Thyroid gland (tissue), 4 donors: ENCODE measurements around the gene CNTN1. TPM values are rescaled to one million over a fixed set of nuclear protein-coding genes. Genes with fewer than 3 reads are reported as not detected.

ENCODE experiments used
- DNase-seq, 2 donors: peaks; one replicate each; pipeline ENCODE4 v3.0.0-alpha.2; 2019
- H3K27ac ChIP-seq, 3 donors: fragments of 200-600 bp; sonication (generic); 1 replicate in 2 of 3; 2 replicates in 1 of 3; pipeline ENCODE4 v1.5.1; 2016 to 2019; ENCODE audit warnings: mild to moderate bottlenecking in 1 of 3, moderate library complexity in 1 of 3
- H3K27me3 ChIP-seq: fragments of 200-600 bp; sonication (generic); one replicate; pipeline ENCODE4 v1.5.1; 2019
- H3K36me3 ChIP-seq, 2 donors: fragments of 200-600 bp; sonication (generic); one replicate each; pipeline ENCODE4 v1.5.1; 2016 to 2019
- H3K4me1 ChIP-seq, 2 donors: fragments of 200-600 bp; sonication (generic); one replicate each; pipeline ENCODE4 v1.5.1; 2017 to 2019
- H3K4me3 ChIP-seq, 3 donors: fragments of 200-600 bp; sonication (generic); replicated peaks in 1 of 3; 1 replicate in 2 of 3; 2 replicates in 1 of 3; pipeline ENCODE4 v1.5.1; 2016; ENCODE audit warnings: mild to moderate bottlenecking in 1 of 3
- H3K9me3 ChIP-seq: fragments of 200-600 bp; sonication (generic); one replicate; pipeline ENCODE4 v1.5.1; 2017
- CTCF ChIP-seq, 6 experiments: fragments of 200-600 bp in 3 of 6; fragments of 450-650 bp in 3 of 6; sonication (generic) in 3 of 6; IDR thresholded peaks; one replicate each; pipeline ENCODE4 v1.5.1; 2016 to 2019; ENCODE audit warnings: antibody characterized with exemption in 6 of 6, mild to moderate bottlenecking in 2 of 6, inconsistent platforms in 1 of 6, moderate library complexity in 1 of 6
- POLR2A ChIP-seq, 2 donors: fragments of 450-650 bp; IDR thresholded peaks; one replicate each; pipeline ENCODE4 v1.6.1; 2017; ENCODE audit warnings: antibody characterized with exemption in 2 of 2, mild to moderate bottlenecking in 2 of 2, moderate library complexity in 1 of 2
- WGBS, 2 donors: methylation state at CpG; one replicate each; pipeline ENCODE4 v1.1.5; 2017; 5-methylcytosine and 5-hydroxymethylcytosine counted together
- intact Hi-C: fragments of 100-400 bp; cut with DNase I; formaldehyde crosslinking; loops from one replicate; pipeline ENCODE4 v1.15.1; 2023
- total RNA-seq, 4 donors: library from RNA; depleted of rRNA; stranded (reverse); fragments of >200 nt; gene quantifications; one replicate each; pipeline ENCODE4 v1.2.3, GENCODE V29; 2016

The CNTN1 gene
- total RNA-seq, 4 donors from 2014 or later: 1.9 to 2.7 (median 2.0) TPM

GRCh38 chr12:40999210-40999609, 307.0 kb downstream of the CNTN1 start:
- Histone ChIP-seq H3K36me3 (no peaks in the 10 kb centered on the region), H3K9me3 (no peaks in the 10 kb centered on the region), H3K27me3 (no peaks in the 10 kb centered on the region), H3K27ac (no peak overlapping the region), H3K4me1 (no peaks in the 10 kb centered on the region), H3K4me3 (no peak overlapping the region)
- WGBS, 2 donors: 81 to 82% methylated on average over 1 of the region's 1 CpG
- TF ChIP-seq POLR2A (IDR thresholded peaks at IDR 0.05) (no peak), CTCF (IDR thresholded peaks at IDR 0.05) (no peak)
- no peak for DNase-seq
- intact Hi-C loops: no loop called here

DNA sequence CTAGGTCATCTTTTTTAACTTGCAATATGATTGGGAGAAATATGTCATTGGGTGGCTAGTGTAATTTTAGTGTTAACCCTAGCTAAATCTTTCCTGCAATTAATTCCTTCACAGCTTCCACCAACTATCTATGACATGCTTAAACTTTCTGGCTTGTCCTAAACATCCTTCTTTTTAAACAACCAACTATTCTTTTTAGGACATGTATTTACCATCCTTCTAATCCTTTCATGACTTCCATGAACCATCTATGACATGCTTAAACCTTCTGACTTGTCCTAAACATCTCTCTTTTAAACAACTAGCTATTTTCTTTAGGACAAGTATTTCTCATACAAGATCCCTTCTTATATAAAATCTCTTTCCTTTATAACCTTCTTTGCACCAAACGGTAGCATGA, 316.2 kb downstream of the CNTN1 start:
- intact Hi-C loops: no loop called here
- Histone ChIP-seq H3K4me1 (no peaks in the 10 kb centered on the region), H3K9me3 (no peaks in the 10 kb centered on the region), H3K27me3 (no peaks in the 10 kb centered on the region), H3K27ac (no peak overlapping the region), H3K4me3 (no peak overlapping the region), H3K36me3 (no peaks in the 10 kb centered on the region)
- TF ChIP-seq CTCF (IDR thresholded peaks at IDR 0.05) (no peak), POLR2A (IDR thresholded peaks at IDR 0.05) (no peak)
- DNase-seq: no peak
- WGBS, 2 donors: 29 to 61% methylated on average over 1 of the region's 1 CpG

DNA sequence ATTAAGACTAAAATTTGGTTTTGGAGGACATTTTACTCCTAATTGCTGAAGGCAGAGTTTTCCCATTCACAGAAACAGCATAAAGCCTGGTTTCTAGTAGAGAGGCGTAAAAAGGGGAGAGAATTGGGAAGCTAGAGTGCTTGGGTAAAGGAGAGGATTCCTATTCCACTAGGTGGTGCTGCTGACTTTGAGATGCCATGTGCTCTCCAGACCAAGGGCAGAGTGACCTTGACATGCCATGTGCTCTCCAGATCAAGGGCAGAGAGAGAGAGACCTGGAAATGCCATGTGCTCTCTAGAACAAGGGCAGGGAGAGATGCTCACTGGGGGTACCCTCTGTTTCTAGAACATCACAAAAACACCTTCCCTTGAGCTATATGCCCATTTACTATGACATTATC, 319.7 kb downstream of the CNTN1 start:
- TF ChIP-seq CTCF (IDR thresholded peaks at IDR 0.05) (no peak), POLR2A (IDR thresholded peaks at IDR 0.05) (no peak)
- Histone ChIP-seq H3K36me3 (no peaks in the 10 kb centered on the region), H3K4me1 (no peaks in the 10 kb centered on the region), H3K9me3 (no peaks in the 10 kb centered on the region), H3K27me3 (no peaks in the 10 kb centered on the region), H3K27ac (no peak overlapping the region), H3K4me3 (no peak overlapping the region)
- intact Hi-C loops: no loop called here
- no peak for DNase-seq
- WGBS, 2 donors: 91 to 97% methylated on average over 1 of the region's 1 CpG

GRCh38 chr12:41013881-41014642, 321.8 kb downstream of the CNTN1 start:
- no peaks in the 10 kb centered on the region for H3K36me3 ChIP-seq
- no peak for DNase-seq
- intact Hi-C loops: no loop called here
- no peak overlapping the region for H3K27ac ChIP-seq
- TF ChIP-seq POLR2A (IDR thresholded peaks at IDR 0.05): no peak
- WGBS, 2 donors: 90 to 95% methylated on average over 1 of the region's 1 CpG
- H3K9me3 ChIP-seq: no peaks in the 10 kb centered on the region
- H3K4me1 ChIP-seq: no peaks in the 10 kb centered on the region
- no peak overlapping the region for H3K4me3 ChIP-seq
- no peaks in the 10 kb centered on the region for H3K27me3 ChIP-seq

DNA sequence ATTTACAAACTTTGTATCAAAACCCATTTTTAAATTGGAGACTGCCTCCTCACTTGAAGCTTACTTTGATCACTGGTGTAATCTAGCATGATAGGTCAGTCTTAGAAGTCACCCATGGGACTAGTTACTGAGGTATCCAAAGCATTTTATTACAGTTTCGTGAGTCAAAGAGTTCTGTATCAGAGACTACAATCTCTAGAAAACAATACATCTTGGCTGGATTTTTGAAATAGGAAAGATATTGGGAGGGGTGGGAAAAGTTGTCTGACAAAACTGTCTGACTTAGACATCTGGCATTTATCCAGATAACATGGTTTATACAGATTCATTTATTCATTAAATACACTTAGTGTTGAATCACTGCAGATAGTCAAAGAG, 322.4 kb downstream of the CNTN1 start:
- Histone ChIP-seq H3K27me3 (no peaks in the 10 kb centered on the region), H3K9me3 (no peaks in the 10 kb centered on the region), H3K4me3 (no peak overlapping the region), H3K36me3 (no peaks in the 10 kb centered on the region), H3K4me1 (no peaks in the 10 kb centered on the region), H3K27ac (no peak overlapping the region)
- WGBS, 2 donors: 63 to 65% methylated on average over 1 of the region's 1 CpG
- DNase-seq: no peak
- TF ChIP-seq CTCF (IDR thresholded peaks at IDR 0.05) (no peak), POLR2A (IDR thresholded peaks at IDR 0.05) (no peak)
- intact Hi-C loops: no loop called here
